Left lobe of liver (tissue), 2 donors: ENCODE measurements around the gene SNX13. TPM values are rescaled to one million over a fixed set of nuclear protein-coding genes. Genes with fewer than 3 reads are reported as not detected.
"Not testable (repeated sequence)": the region's sequence is repeated elsewhere in the genome, so short reads cannot be mapped to it uniquely, and the experiment has no call there.

Experiments used
- ATAC-seq: fragments of 200-7000 bp; cut with Tn5 transposase; one replicate; pipeline ENCODE4 v1.9.1; 2020; ENCODE audit warnings: mild to moderate bottlenecking, moderate library complexity
- DNase-seq: peaks from one replicate; pipeline ENCODE4 v3.0.0-alpha.2; 2020; ENCODE audit warnings: low spot score
- total RNA-seq: library from RNA; stranded (reverse); gene quantifications from one replicate; pipeline ENCODE4 v1.2.1, GENCODE V29; 2021
- donor health status: DM: no; HTN: no; CAD: no; lungs with moderate emphysema.
- donor health status: DM: no; HTN: yes; CAD: no.

Gene SNX13
- total RNA-seq, 1 donor from 2014 or later, result 20.5 TPM

DNA sequence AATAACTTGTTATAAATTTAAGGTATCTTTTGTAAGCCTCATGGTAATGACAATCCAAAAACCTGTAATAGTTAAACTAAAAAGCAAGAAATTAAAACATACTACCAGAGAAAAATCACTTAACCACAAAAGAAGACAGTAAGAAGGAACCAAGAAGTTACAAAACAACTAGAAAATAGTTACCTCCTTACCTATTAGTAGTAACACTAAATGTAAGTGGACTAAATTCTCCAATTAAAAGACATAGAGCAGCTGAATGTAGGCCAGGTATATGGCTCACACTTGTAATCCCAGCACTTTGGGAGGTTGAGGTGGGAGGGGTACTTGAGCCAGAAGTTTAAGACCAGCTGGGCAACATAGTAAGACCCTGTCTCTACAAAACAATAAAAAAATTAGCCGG lies 84.0 kb downstream of the SNX13 start:
- ATAC-seq, result no peak

DNA sequence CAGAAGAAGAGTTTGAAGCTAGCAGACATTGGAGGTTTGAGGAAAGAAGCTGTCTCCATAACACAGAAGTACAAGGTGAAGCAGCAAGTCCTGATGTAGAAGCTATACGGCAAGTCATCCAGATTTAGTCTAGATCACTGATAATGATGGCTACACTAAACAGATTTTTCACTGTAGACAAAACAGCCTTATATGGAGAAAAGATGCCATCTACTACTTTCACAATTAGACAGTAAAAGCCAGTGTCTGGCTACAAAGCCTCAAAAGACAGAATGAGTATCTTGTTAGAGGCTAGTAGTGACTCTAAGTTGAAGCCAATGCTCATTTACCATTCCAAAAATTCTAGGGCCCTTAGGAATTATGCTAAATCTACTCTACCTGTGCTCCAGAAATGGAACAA lies 85.1 kb downstream of the SNX13 start:
- ATAC-seq (no peak), DNase-seq (no peak)

More for the DNA sequence above, 84.0 kb downstream of the SNX13 start:
- no peak for DNase-seq

DNA sequence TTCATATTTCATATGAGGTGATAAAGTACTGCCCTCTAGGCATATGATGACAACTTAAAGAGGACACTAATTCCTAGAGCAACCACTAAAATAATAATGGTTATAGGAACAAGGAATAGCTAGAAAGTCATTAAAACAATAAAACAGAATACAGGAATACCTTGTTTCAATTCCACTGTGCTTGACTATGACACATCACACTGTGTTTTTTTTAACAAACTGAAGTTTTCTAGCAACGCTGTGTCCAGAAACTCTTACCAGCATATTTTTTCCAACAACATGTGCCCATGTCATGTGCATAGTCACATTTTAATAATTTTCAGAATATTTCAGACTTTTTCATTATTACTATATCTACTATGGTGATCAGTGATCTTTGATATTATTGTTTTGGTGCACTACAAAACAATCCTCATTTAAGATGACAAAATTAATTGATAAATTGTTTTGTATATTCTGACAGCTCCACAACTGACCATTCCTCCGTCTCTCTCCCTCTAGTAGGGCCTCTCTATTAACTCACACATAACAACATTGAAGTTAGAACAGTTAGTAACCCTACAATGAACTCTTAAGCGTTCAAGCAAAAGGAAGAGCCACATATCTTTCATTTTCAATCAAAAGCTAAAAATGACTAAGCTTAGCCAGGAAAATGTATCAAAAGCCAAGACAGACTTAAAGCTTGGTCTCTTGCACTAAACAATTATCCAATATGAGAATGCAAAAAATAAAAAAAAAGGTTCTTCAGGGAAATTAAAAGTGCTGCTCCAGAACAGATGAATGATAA lies 85.8 kb downstream of the SNX13 start:
- no peak for DNase-seq
- no peak for ATAC-seq

DNA sequence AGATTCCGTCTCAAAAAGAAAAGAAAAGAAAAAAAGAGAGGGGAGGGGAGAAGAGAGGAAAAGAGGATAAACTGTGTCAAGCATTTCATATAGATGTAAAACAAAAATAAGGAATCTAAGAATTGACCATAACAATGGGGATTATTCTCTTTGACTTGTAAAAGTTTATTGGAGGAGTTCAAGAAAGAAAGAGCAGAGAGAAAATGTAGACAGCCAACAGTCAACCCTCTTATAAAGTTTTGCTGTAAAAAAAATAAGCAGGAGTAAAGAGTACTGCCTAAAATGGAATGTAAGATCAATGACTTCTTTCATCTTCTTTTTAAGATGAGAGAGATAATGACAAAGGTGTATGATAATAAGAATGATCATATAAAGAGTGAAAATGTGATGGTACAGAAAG lies 87.9 kb downstream of the SNX13 start:
- ATAC-seq, result no peak
- DNase-seq, result no peak

DNA sequence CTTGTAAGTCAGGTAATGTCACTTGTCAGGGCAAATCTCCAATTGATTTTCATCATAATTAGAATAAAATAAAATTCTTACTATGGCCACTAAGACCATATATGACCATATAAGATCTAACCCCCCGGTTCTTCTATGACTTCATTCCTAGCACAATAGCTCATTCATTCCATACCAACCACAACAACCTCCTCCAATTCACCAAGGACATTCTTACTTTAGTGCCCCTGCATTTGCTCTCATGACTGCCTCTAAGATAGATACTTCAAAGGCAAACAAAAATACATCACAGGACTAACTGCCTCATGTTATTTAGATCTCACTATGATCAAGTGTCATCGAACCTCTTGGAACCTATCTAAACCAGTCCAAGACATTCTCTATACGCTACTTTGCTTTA lies 90.8 kb downstream of the SNX13 start:
- no peak for DNase-seq
- no peak for ATAC-seq

DNA sequence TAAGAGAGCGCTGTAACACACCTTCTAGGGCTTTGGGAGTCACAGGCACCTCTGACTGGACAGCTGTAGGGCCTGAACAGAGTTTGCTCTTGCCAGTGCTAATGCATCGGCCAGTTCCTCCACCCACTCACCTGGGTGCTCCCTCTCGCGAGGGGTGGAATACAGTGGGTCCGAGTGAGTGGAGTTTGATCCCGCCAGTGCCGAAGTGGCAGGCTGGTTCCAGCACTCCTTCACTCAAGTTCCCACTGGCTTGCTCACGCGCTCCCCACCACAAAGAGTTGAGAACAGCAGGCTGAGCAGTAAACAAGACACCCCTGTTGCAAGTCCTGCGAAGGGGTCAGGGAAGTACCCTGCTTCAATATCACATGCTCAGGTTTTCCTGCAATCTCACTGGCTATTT lies 91.8 kb downstream of the SNX13 start:
- ATAC-seq, result no peak
- DNase-seq, result no peak

DNA sequence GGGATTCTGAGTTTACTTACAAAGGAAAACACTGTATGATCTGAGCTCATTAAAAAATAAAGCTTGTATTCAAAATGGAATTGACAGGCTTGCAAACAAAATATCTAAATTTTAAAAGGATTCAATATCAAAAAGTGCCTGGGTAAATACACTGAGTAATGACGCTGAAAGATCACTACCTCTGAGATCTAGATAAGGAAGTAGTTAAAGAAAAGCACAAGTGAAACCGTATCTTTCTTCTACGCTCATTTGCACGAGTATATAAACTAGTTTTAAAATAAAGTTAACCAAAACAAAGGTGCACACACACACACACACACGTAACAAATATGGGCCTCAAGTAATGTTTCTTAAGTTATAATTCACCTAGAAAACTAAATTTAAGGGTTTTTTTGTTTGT lies 93.4 kb downstream of the SNX13 start:
- DNase-seq (no peak), ATAC-seq (no peak)

DNA sequence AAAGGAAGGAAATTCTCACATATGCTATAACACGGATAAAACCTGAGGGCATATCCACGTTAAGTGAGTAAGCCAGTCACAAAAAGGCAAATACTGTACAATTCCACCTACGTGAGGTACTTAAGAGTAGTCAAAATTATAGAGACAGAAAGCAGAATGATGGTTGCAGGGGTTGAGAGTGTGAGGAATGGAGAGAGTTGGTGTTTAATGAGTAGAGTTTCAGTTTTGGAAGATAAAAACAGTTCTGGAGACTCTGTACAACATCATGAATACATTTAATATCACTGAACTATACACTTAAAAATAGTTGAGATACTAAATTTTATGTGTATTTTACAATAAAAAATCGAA lies 95.1 kb downstream of the SNX13 start:
- ATAC-seq (no peak), DNase-seq (no peak)

DNA sequence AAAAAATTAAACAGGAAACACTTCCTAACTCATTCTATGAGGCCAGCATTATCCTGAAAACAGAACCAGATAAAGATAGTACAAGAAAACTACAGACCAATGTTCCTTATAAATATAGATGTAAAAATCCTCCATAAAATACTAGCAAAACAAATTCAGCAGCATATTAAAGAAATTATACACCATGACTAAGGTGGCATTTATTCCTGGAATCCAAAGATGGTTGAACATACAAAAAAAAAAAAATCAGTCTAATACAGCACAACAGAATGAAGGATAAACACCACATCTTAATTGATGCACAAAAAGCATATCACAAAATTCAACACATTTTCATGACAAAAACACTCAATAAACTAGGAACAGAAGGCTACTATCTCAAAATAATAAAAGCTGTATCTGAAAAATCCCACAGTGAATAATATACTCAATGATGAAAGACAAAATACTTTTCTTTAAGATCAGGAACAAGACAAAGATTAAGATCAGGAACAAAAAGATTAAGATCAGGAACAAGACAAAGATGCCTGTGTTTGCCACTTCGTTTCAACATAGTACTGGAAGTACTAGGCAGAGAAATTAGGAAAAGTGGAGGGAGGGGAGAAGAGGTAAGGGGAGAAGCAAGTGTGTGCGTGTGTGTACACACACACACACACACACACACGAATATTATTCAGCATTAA lies 95.6 kb downstream of the SNX13 start:
- ATAC-seq, result no peak
- DNase-seq, result no peak

DNA sequence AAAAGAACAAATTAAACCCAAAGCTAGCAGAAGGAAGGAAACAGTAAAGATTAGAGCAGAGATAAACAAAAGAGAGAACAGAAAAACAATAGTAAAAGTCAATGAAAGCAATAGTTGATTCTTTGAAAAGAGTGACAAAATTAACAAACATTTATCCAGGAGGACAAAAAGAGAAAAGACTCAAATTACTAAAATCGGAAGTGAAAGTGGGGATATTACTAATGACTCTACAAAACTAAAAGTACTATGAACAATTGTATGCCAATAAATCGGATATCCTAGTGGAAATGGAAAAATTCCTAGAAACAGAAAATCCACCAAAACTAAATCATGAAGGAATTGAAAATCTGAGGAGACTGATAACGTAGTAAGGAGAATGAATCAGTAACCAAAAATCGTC lies 96.3 kb downstream of the SNX13 start:
- ATAC-seq, result no peak
- DNase-seq, result no peak

DNA sequence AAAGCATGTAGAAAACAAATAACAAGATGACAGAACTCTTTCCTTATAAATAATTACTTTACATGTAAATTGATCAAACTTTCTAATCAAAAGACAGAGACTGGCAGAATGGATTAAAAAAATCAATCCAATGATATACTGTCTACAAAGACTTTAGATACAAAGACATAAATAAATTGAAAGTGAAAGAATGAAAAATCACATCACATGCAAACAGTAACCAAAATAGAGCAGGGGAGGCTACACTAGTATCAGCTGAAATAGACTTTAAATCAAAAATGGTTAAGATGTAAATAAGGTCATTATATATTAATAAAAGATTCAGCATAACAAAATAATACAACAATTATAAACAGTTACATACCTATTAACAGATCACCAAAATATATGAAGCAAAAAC lies 97.3 kb downstream of the SNX13 start:
- ATAC-seq (no peak), DNase-seq (no peak)

DNA sequence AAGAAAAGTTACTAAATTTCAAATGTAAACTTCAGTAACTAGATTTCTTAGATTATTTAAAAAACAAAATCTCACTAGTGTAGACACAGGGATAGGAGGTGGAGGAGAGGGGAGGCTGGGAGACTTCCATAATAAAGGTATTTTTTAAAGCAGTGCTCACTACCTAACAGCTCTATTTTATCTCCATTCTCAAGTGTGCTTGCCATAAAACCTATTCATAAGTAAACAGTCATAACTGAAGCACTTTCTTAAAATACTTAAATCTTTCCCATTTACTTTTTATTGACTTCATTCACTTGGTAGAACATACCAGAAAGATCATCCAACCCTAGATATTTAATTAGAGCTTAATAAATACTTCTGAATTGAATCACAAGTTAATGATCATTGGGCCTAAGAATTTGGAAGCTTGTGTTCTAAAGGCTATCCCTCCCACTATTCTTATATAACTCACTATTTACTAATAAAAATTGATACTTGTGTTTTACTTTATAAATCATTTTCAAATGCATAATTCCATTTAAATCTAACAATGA lies 107.4 kb downstream of the SNX13 start:
- ATAC-seq, result no peak
- DNase-seq, result no peak

DNA sequence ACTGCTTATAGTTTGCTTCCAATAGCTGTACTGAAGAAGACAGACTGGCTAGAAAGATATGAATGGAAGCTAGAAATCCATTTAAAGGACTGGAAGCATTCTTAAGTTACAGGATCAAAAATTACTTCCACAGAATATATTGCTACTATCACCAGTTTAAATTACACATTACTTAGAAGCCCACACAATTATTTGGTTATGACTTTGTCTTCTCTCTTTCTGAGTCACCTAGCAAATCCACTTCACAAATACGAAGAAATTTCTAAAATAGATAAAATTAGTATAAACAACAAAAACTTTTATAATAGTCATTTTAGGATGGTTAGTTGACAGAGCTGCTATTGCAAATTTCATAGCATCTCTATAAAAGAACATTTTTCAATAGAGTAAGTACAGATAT lies 108.1 kb downstream of the SNX13 start:
- DNase-seq, result no peak
- ATAC-seq, result no peak

DNA sequence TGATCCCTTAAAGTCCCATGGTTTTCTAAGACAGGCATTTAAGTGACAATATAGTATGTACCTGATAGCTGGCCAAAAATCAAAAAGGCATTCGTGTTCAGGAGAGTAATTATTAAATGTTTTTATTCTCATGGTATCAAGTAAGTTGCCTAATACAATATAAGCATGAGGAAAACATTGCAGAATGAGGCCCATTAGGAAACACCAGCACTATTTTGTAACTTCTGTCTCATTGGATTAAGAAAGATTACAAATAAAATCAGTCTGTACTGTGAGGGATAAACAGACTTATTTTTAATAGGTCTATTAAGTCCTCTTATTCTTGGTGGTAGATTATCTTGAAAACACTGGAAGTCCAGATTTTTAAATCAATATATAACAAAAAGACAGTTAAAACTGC lies 110.1 kb downstream of the SNX13 start:
- DNase-seq, result no peak
- peak; percentile 60 for ATAC-seq

DNA sequence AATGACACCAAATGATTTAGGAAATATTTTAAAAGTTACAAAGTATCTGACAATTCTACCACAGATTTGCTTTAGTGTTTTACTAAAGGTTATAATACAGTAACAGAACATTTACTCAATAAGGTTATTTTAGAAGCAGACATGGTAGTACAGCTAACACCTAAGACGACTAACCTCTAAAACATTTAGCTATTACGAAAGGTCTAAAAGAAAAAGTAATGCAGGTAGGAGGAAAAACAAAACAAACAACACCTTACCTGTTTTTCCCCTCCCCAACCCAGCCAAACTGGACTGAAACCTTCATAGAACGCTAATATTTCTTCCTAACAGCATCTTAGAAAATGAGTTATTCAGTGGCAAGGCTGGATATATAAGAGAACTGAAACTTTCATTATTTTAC lies 111.3 kb downstream of the SNX13 start:
- DNase-seq, result no peak

DNA sequence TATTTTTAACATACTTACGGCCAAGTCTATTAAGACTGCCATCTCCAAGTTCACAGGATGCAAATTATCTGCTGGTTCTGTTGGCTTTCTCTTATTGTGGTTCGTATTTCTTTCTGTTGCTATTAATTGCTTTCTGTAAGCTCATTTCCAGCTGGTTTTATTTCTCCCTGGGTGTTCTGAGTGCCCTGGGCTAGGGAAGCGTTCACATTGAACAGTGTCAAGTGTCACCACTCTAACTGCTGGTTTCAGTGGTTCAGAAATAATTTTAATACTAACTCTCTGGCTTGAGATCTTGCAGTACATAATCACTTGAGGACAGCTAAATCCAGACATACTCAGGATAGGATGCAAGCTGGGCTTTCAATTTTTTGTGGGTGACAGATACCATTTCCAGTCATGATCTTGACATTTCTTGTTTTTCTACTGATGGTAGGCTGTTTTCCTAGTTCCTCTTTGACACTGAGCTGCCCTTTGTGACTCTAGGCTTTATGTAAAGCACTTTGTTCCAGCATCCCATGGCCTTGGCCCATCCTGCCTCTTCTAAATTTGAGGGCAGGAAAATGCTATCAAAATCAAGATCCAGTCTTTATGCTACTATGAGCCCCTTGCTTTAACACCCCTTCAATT lies 117.6 kb downstream of the SNX13 start:
- ATAC-seq, result no peak
- no peak for DNase-seq

More for the DNA sequence above, 111.3 kb downstream of the SNX13 start:
- no peak for ATAC-seq

DNA sequence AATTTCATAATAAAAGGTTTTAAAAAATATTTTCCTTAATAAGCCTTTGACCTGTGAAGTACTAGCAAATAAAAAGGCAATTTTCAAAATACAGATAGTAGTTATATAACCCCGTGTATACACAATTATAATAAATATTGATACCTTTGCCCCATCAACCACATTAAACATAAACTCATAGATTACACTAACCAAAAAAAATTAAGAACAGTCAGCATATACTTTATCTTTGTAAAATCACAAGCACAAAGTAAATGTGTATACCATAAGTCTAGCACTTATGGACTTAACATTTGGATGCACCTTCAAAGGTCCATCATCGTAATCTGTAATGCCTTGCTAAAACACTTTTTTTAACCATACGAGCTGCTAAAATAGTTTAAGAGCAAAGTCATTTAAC lies 123.4 kb downstream of the SNX13 start:
- DNase-seq (no peak), ATAC-seq (no peak)

DNA sequence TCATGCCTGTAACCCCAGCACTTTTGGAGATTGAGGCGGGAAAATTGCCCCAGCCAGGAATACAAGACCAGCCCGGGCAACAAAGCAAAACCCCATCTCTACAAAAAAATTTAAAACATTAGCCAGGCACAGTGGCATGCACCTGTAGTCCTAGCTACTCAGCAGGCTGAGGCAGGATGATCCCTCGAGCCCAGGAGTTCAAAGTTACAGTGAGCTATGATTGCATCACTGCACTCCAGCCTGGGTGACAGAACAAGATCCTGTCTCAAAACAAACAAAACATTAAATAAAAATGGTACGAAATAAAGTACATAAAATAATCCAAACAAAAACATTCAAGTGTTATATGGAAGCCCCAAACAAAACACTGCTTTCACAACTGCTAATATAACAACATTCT lies 125.0 kb downstream of the SNX13 start:
- DNase-seq, result peak; percentile 58

DNA sequence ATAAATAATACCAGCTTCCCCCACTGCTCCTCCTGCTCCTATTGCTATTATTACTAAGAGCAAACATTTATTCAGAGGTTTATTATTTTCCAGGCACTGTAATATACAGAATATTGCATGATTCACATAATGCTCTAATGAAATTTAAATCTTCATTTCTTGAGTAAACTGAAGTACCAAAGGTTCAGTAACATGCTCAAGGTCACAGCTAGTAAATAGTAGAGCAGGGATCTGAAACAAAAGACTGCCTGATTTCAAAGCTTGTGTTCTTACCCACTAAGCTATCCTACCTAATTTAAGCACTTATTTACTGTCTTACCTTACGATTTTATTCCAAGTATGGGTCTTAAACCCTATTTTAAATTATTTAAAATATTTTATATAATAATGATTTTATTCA lies 126.2 kb downstream of the SNX13 start:
- no peak for DNase-seq
- ATAC-seq, result no peak

More for the DNA sequence above, 125.0 kb downstream of the SNX13 start:
- peak; percentile 92 for ATAC-seq

DNA sequence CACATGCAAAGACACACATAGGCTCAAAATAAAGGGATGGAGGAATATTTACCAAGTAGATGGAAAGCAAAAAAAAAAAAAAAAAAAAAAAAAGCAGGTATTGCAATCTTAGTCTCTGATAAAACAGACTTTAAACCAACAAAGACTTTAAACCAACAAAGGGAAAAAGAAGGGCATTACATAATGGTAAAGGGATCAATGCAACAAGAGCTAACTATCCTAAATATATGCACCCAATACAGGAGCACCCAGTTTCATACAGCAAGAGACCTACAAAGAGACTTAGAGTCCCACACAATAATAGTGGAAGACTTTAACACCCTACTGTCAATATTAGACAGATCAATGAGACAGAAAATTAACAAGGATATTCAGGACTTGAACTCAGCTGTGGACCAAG lies 131.1 kb downstream of the SNX13 start:
- ATAC-seq, DNase-seq: not testable (repeated sequence)

DNA sequence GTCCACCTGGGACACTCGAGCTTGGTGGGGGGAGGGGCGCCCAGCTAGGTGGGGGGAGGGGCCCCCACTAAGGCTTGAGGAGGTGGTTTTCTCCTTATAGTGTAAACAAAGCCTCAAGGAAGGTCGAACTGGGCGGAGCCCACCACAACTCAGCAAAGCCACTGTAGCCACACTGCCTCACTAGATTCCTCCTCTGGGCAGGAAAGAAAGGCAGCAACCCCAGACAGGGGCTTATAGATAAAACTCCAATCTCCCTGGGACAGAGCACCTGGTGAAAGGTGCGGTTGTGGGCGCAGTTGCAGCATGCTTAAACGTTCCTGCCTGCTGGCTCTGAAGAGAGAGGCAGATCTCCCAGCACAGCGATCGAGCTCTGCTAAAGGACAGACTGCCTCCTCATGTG lies 133.1 kb downstream of the SNX13 start:
- no peak for DNase-seq
- ATAC-seq, result no peak

DNA sequence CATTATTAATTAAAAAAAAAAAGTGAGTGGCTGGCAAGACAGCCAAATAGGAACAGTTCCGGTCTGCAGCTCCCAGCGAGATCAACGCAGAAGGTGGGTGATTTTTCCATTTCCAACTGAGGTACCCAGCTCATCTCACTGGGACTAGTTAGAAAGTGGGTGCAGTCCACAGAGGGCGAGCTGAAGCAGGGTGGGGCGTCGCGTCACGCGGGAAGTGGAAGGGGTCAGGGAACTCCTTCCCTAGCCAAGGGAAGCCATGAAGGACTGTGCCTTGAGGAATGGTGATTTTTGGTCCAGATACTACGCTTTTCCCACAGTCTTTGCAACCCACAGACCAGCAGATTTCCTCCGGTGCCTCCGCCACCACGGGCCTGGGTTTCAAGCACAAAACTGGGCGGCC lies 133.7 kb downstream of the SNX13 start:
- DNase-seq (no peak), ATAC-seq (no peak)
